T-helper 1 cell treated with Interleukin-12 subunit alpha and Interleukin-12 subunit beta and Interleukin-4 antibody, amounts not matched to agents 30 ng/mL and 1 ng/mL, for 36 hours (primary cell): ENCODE measurements around the gene JUP. TPM values are rescaled to one million over a fixed set of nuclear protein-coding genes. Genes with fewer than 3 reads are reported as not detected.

Experiments used
- intact Hi-C: fragments of 100-400 bp; cut with micrococcal nuclease; formaldehyde crosslinking; loops from one replicate; pipeline ENCODE4 v1.15.1; 2024
- total RNA-seq: library from RNA; stranded (reverse); gene quantifications from 2 replicates; pipeline ENCODE4 v1.2.3, GENCODE V29; 2022

The JUP gene
- total RNA-seq, 1 donor from 2014 or later: 0.10 TPM

- intact Hi-C loops: loop anchor here (1.0 to 2.0 kb wide), 3 partner anchors 24 to 54 kb away; partner anchors contain the start of genes JUP, KLHL11 and NT5C3B
These were observed 24.4 kb upstream of the JUP start for GRCh38 chr17:41810659-41811548.

GRCh38 chr17:41806685-41807445 is 20.4 kb upstream of the JUP start:
- intact Hi-C loops: no loop called here

- intact Hi-C loops: loop anchor here (5.0 kb wide), 1 partner anchor 64 kb away; the partner anchor contains the start of gene KLHL11
These were observed 16.8 kb upstream of the JUP start for GRCh38 chr17:41803049-41804020.

DNA sequence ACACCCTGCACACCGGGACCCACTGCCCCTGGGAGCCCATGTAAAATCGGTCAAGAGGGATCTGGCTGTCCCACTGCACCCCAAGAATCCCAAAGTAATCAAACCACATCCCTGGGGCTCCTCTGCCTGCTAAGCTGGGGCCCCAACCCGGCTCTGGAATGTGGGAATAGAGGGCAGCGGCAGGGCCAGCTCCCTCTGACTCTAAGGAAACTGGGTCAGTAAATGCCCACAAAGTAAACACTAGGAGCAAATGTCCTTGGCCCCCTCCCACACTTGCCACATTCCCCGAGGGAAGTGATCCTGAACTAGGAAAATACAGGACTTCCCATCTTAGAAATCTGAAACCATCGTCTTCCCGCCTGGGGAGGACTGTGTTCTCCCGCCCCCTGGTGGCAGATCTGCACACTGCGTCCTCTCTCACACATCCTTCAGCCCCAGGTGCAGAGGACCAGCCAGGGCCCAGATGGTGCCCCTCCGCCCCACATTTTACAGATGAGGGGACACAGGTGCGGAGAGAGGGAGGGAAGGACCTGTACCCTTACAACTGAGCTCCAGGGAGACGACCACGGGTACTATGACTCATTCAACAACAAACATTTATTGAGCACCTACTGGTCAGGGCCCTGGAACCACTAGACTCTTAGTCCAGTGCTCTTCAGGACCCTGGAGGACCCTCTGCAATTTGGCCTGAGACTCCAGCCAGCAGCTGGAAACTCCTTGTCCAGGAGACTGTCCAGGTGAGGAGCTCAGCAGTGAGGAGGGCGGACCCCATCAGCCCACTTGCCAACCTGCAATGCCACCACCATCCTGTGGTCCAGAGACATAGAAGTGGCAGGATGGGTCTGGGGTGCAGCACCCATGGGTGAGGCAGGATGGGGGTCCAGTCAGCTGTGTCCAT is 15.1 kb upstream of the JUP start:
- intact Hi-C loops: loop anchor here (1.0 to 5.0 kb wide), 2 partner anchors 63 to 66 kb away; partner anchors contain the start of gene KLHL11

DNA sequence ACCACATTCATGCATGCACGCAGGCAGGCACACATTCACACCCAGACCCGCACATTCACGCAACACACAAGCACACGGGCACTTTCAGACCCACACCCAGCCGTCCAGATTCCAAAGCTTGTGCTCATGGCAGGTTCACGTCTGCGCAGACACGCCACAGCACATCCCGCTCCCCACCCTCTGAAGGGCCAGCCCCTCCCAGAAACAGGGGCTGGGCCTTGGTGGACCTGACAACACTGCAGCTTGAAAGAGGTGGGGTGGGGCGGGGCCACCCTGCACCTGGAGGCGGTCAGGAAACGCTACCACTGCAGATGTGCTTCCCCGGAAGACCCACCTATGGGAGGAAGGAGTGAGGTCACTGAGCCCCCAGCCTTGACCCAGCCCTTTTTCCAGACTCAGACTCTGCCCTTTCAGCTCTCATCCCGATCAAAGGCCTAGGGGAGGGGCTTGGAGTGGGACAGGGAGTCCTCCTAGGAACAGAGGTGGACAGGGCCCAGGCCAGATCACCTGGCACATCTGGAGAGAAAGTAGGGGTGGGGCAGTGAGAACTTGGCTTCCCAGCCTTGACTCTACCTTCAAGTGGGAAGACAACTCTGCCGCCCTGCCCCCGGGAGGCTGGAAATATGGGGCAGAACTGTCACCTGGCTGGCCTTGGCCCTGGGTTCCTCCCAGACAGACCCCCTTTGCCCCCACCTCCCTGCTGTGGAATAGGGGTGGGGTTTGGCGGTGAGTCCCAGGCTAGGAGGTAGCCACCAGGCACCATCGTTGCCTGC is 14.3 kb upstream of the JUP start:
- intact Hi-C loops: loop anchor here (1.0 to 5.0 kb wide), 2 partner anchors 62 to 67 kb away; partner anchors contain the start of gene KLHL11

GRCh38 chr17:41799366-41799765 is 12.9 kb upstream of the JUP start:
- intact Hi-C loops: no loop called here

- intact Hi-C loops: no loop called here
These were observed 10.9 kb upstream of the JUP start for GRCh38 chr17:41797377-41797776.

DNA sequence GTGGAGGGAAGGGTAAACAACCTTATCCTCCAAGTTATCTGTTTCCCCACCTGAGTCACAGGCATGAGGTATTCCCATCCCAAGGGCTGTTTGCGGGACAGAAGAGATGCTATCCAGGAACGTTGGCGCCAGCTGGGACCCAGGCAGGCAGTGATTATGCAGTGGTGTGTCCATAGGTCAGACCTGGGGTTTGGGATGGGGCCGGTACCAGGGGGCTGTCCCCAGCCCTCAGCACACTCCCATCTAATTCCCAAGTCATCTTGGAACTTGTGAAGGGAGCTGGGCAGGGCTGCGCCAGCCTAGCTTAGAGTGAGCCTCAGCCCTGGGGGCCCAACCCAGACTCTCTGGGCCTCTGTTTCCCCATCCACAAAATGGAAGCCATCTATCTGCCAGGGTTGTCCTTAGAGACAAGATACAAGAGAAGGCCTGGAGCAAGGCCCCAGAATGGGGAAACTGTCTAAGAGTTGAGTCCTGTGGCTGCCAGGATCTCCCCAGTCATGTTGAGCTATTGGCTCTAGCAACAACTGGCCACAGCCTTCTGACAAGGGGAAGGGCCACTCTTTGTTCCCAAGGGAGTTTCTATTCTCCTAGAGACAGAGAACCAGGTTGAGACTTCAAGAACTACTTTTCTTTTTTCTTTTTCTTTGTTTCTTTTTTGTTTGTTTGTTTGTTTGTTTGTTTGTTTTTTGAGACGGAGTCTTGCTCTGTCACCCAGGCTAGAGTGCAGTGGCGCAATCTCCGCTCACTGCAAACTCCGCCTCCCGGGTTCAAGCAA is 9.8 kb upstream of the JUP start:
- intact Hi-C loops: no loop called here

GRCh38 chr17:41794540-41794975 is 8.0 kb upstream of the JUP start:
- intact Hi-C loops: no loop called here

DNA sequence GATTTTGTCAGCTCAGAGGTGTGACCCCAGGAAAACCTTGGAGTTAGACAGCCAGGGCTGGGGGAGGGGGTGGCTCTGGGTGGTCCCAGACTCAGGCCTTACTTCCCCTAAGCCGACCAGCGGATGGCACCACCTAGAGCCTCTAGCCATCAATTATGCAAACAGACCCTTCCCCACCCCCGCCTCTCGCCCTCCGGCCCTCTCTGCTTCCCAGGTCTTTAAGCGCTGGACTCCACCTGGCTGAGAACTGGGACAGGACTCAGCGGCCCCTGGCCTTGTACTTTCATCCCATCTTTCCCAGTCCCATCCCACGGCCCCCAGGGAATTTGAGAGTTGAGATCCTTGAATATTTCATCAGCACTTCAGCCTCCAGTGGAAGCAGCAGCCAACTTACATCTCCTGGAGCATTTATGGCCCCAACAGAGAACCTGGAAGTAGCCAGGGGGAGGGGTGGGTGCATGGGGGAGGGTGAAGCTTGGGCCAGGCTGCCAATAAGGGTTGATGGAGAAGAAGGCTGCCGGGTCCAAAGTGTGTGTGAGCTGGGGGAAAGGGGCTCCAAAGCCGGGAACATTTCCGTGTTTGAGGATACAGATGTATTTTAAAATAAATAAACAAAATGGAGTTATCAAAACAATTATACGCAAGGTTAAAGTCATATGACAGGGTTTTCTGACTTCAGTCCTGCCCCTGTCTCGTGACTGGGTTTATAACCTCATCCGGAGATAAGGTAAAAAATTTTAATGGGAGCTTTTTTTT is 7.5 kb upstream of the JUP start:
- intact Hi-C loops: no loop called here

DNA sequence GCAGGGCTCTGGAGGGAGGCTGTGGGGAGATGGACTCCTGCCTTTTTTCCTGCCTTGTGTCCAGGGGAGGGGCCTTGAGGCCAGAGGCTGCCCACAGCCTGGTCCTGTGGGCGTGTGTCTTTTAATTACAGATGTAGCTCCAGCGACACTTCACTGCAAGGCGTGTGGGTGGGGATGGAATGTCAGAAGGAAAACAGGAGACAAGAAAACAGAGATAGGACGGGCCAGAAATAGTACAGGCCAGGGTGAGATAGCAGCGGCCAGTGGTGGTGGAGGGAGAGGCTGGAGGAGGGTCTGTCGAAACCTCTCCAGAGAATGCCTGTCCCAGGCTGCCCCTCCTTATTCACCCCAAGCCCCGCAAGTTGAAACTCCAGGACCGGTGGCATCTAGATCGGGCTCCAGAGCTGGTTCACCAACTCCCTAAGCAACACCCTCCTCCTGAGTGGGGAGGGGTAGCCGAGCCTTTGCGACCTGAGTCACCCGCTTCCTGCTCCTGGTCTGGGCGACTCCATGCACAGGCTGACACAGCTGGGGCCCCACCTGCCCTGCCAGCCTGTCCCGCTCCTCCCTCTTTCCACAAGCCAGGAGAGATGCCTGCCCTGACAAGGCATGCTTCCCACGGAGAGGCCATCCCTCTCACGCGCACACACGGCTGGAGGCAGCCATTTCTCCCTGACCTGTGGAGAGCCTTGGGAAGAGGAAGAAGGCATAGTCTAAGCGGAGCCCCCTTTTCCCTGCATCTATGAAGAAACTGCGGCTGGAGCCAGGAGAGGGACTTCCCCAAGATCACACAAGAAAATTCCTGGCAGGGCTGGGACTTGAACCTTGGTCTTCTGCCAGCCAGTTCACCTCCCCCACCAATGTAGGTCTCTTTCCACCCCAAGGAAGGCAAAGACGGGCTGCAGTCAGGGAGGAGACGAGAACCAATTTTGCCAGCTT is 6.6 kb upstream of the JUP start:
- intact Hi-C loops: no loop called here

GRCh38 chr17:41787021-41787418 is 509 bp upstream of the JUP start:
- intact Hi-C loops: loop anchor here (2.0 to 5.0 kb wide), 3 partner anchors 24 to 78 kb away; partner anchors contain the start of genes KLHL10, KLHL11, NT5C3B and P3H4

DNA sequence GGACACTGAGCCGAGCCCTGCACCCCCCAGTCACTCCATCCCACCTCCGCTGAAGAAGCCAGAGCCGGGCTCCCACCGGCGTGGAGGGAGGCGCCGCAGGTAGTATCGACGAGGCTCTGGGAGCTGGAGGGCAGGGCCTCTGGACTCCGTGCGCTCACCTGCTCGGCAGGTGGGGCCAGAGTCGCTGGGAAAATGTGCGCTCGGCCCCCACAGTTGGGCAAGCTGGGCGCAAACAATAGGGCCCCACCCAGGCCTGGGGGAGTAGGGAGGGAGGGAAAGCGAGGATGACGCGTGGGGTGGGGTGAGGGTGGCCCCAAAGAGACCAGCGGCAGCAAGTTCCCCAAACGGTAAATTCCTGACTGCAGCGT is 668 bp downstream of the JUP start:
- intact Hi-C loops: loop anchor here (1.0 to 5.0 kb wide), 4 partner anchors 25 to 79 kb away; partner anchors contain the start of genes KLHL10, KLHL11, NT5C3B and P3H4

- intact Hi-C loops: loop anchor here (5.0 kb wide), 1 partner anchor 52 kb away; the partner anchor contains the start of genes KLHL10 and NT5C3B
These were observed 1.2 kb downstream of the JUP start for GRCh38 chr17:41785091-41785858.

DNA sequence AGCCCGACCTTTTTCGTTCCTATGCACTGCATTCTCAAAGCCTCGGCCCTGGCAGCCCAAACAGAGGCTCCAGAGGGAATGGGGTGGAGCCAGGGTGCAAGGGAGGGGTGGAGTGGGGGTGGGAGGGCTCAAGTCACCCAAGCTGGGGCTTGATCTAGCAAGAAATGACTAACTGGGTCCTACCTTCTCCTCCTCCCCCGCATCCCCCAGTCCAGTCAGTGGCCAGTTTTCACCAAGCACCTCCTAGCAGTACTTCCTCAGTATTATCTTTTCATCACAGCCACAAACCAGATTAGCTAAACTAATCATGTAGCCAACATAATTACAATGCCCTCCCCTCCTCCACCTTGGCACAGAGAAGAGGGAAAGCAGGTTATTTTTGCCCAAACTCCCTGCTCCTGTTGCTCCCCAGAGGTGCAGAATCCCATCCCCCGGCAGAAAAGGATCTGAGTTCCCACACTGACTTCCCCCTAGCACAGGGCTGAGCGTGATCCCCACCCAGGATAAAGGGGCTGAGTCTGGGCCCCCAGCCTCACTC is 2.2 kb downstream of the JUP start:
- intact Hi-C loops: no loop called here
